RPMI8226 (cell line): ENCODE measurements around the gene GJC2.

ENCODE experiments used
- DNase-seq: peaks from one replicate; pipeline ENCODE4 v3.0.0-alpha.2; 2015

The GJC2 gene

DNA sequence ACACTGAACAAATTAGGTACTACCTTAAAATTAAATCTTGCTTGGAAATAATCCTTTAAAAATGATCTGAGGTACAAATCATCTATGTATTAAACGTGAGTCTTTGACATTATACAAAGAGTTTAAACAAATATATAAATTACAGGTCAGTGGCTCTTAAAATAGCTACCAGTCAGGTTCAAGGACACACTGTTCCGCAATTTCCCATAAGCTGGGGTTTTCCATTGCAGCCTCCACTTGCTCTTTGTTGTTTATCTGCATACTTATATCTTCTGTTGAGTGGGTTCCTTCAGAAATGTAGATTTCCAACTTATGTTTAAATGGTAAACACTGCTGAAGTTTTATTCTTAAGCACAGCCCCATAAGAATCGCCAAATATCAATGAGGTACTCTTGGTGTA is 34.9 kb upstream of the GJC2 start:
- DNase-seq = no peak

DNA sequence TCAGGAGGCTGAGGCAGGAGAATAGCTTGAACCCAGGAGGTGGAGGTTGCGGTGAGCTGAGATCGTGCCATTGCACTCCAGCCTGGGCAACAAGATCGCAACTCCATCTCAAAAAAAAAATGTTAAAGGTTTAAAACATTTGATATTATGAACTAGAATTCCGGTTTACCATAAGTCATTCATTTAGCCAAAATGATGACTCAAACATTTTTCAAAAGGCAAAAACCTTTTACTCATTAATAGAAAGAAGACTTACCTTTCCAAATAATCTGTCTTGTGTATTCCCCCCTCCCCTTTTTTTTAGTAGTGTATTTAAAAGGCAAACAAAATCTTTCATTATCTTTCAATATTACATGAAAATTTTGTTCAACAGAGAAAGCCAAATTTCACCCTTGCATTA is 32.4 kb upstream of the GJC2 start:
- DNase-seq = no peak

DNA sequence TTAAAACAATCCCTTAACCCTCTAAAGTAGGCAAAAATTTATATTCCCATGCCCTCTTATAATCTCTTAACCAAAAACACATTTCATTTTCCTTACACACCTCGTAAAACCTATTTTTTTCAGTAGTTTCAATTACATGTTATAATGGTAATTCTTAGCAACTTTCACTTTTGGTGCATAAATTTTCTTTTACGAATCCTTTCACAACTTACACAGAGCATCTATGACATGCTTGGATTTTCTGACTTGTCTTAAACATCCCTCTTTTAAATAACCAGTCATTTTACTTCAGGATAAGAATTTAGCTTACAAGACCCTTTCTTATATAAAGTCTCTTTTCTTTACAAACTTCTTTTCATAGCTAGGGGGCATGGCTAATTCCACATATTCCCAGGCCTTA is 31.7 kb upstream of the GJC2 start:
- no peak for DNase-seq

DNA sequence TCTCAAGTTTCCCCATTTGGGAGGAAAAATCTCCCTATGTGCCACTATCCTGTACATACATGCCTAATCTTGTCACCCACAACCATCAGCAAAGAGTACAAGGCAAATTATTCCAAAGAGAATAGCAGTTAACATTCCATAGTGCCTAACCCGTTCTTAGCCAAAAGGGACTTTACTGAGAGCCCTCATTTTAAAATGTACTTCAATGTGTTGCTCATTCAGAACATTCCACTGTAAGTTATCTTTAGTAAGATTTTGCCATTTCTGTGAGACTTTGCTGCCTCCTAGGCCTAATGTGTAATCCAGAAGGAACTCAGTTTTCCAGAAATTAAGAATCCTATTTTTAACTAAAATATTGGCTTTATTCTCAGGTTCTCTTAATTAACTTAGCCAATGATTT is 29.4 kb upstream of the GJC2 start:
- no peak for DNase-seq

DNA sequence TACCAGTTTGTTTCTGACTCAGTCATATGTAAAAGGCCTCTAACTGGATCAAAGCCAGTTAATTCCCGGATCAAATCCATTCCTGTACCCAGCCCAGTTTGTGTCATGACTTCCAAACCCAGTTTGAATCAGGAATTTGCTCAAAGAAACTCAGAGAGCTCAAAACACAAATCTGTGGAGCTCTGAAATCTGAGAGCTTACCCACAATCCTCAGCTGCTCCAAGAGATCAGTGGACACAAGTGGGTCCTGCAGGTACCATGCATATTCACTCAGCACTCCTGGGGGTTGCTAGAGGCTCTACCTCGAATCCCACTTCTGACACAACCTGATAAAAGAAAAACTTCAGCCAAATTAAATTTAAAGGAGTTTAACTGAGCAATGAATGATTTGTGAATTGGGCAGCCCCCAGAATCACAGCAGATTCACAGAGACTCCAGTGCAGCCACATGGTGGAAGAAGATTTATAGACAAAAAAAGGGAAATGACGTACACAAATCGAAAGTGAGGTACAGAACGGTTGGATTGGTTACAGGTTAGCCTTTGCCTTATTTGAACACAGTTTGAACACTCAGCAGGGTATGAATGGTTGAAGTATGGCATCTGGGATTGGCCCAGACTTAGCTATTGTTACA is 28.8 kb upstream of the GJC2 start:
- peak; percentile 38 for DNase-seq

DNA sequence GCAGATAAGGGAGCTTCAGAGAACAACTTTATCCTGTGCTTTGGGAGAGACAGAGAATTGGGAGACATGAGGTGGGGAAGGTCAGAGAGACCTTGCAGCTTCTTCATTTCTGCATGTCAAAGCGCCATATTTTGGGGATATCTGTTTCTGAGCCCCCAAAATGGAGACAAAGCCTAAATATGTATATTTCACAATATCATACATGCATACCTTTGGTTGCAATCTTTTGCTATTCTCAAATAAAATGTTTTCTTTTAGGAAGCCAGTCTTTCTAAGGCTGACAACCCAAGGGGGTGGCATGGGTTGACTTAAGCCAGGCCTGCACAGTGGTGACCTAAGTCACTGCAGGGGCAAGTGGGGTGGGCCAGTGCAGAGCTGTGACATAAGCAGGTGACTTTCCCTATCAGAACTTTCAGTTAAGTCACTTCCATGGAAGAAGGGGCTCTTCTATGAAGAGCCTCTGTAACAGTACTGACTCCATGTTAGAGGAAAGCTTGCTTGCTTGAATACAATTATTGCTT is 26.7 kb upstream of the GJC2 start:
- no peak for DNase-seq

DNA sequence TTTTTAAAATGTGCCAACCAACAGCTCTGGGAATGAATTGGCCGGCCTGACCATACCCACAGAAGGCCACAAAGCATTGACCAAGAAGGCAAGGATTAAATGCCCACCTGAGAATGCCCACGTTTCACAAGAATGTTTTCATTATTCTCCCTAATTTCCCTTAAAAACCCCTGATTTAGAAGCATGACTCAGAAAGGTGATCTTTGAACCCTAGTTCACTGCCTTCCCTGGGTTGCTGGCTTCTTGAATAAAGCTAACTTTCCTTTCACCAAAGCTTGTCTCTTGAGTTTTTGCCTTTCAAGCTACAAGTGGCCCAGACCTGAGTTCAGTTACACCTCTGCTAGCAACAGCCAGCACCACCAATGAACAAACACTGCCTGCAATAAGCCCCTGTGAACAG is 26.2 kb upstream of the GJC2 start:
- DNase-seq = no peak

DNA sequence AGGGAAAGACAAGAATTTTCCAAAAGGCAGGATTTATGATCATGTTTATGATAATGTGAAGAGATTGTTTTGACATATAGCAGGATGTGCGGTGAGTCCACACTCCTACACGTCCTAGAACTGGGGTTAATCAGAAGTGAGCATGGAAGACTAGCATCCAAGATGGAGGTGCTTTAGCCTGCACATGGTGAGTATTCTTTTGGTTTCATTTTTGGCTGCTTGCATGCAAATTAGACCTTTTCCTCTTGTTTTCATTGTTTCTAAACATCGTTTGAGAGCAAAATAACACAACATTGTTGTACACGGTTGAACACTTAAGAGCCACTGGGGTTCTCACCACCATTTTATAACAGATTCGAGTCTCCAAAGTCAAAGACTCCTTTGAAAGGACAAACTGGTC is 24.5 kb upstream of the GJC2 start:
- DNase-seq = no peak

DNA sequence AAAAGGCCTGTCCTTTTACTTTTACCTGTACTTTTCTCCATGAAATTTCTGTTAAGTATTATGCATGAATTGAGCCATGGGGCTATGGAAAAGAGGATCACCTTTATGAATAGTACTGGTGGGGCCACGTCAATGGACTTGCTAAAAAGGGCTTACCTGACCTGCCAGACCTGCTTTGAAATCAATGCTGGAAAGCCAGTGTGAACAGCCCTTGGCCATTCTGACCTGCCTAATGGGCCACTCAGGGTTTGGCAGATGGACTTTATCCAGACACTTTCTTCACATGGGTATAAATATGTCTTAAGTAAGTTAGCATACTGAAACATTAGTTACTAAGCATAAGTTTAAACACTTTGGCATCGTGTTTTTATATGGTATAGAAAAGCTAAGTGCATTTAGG is 18.0 kb upstream of the GJC2 start:
- DNase-seq = no peak

DNA sequence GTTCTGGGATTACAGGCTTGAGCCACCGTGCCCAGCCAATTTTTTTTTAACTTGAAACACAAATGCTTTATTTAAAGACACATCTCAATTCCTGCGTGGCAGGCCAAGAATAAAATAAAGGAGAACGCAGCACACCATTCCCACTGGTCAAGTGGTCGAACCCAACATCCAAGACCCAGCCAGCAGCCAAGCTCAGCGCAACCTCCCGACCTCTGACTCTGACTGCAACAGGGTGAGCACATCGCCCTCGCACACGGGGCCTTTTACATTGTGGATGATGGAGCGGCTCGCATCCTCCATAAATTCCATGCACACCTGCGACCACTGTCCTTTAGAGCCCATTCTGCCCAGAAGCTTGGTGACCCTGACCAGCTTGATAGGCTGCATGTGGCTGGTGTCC is 15.1 kb upstream of the GJC2 start:
- no peak for DNase-seq

DNA sequence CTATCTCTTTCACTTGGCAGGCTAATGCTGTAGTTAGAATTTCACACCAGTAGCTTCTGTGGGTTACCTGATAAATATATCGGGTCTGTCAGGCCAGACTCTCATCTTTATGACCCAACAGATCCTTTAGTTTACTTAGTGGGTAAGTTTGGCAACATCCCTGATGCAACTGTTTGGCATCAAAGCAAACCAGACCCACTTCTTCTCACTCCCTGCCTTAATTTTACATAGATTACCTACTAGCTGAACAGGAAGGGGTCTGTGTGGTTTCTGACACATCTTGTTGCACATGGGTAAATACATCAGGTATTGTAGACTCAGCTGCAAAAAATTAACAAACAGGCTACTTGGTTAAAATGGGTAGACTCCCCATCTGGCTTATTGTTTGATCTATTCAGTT is 12.8 kb upstream of the GJC2 start:
- DNase-seq = no peak

DNA sequence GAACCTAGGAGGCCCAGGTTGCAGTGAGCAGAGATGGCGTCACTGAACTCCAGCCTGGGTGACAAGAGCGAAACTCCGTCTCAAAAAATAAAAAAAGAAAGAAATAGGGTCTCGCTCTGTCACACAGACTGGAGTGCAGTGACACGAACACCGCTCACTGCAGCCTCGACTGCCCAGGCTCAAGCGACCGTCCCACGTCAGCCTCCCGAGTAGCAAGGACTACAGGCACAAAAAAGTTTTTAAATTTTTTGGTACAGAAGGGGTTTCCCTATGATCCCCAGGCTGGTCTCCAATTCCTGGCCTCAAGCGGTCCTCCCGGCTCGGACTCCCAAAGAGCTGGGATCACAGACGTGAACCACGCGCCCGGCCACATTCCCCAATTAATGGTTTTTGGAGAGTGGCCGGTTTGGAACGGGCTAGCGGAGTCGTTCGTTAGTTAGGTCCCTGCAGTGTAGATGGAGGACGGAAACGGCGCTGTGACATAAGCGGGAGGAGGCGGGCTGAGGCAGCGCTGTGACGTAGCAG is 10.3 kb upstream of the GJC2 start:
- no peak for DNase-seq

DNA sequence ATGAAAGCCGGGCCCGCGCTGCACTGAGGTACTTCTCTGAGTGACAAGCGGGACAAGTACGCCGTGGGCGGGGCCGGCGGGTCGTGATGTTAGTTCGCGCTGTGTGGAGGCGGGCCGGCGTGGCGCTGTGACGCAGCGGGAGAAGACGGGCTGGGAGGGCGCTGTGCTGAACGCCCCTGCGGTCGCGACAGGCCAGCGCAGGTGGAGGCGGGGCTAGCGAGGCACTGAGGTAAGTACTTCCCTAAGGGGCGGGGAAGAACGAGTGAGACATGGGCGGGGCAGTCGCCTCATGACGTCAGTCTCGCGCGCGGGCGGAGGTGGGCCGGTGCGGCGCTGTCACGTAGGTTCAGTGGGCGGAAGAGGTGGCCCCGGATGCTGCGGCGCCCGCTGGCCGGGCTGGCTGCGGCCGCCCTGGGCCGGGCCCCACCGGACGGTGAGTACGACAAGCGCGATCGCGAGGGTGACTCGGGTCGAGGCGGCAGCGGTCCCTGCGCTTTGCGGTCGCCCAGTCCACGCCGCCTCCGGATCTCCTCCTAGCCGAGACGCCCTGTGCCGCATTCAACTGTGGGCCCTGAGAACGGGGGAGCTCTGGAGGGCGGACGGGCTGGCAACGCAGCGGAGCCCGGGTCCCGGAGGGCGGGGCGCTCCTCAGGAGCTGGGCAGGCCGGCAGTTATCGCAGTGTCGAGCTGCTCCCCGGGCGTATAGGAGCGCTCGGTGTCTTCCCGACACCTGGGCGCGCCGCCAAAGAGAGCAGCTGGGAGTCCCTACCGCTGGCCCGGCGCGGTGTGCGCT is 9.6 kb upstream of the GJC2 start, which contains the start of gene GUK1:
Gene GUK1 (plus strand): TSS at position 349 of the 793 bp plus-strand sequence. CDS start 24 bp downstream, at position 373.
- DNase-seq = peak; percentile 100

DNA sequence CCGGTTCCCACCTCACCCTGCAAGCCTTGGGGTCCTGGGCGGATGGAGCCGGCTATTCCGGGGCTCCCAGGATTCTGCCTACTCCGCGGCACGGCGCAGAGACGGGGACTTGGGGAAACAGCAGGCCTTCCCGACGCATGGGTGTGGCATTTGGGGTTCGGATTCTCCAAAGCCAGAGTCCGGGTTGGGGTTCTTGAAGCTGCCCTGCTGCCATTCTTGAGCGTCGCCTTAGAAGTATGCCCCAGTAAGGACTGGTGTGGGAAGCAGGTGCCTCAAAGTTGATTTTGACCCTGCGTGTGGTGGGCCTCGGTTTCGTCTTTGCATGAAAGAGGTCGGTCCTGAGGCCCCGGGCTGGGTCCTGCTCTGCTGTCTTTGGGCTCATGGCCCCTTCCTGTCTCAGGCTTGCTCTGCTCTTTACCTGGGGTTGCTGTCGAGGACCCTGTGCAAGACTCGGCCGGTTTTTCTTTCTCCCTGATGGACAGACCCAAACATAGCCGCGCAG is 9.0 kb upstream of the GJC2 start:
- DNase-seq = no peak

DNA sequence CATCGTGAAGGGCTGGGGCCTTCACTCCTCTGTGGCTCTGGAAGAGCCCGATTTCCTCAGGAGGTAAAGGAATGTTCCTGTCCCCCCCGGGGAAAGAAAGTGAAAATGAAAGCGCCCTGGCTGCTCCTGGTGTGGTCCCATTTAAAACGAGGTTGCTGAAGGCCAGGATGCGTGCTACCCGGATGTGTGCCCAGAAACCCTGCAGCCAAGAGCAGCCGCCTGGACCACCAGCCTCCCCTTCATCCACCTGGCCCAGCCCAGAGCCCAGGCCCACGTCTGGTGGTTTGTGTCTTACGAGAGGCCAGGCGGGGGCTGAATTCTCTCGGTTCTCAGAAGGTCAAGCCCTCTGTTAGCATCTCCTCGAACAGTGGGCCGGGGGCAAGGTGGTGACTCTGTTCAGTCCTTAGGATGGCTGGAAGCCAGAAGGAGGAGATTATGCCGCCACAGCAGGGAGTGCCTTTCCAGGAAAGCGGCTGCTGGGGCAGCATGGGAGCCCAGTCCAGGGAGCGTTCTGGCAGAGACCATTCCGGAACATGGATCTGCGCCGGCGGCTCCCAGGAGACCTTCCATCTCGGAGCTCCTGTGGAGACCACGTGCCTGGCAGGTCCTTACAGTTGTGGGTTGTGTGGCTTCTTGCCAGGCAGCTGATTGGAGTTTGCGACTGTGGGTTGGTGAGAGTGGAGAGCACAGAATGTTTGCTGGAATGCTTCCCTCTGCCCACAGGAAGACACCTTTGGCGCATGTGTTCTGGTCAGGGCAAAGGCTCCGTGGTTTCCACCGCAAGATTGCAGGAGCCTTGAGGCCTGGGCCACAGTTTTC is 8.3 kb upstream of the GJC2 start:
- DNase-seq = peak; percentile 67

DNA sequence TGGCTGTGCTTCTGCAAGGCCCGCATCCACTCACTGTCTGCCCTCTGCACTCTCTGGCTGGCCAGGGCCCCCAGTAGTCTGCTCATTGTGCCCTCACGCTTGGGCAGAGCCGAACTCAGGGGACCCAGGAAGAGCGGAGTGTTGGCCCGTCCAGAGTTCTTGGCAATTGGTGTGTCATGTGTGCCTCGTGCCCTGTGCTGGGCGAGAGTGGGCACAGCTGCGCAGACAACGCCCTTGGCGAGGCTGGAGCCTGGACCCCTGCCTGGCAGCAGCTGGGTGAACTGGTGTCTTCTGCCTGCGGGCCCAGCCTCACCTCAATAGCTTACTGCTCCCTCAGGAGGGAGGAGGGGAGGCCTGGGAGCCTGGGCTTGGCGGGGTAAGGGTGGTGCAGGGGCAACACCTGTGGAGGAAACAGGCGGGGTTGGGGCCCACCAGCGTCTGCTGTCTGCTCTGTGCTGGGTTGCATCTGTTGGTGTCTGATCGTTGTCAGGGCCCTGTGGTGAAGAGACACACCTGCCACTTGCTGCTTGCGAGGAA is 7.5 kb upstream of the GJC2 start:
- DNase-seq = no peak

DNA sequence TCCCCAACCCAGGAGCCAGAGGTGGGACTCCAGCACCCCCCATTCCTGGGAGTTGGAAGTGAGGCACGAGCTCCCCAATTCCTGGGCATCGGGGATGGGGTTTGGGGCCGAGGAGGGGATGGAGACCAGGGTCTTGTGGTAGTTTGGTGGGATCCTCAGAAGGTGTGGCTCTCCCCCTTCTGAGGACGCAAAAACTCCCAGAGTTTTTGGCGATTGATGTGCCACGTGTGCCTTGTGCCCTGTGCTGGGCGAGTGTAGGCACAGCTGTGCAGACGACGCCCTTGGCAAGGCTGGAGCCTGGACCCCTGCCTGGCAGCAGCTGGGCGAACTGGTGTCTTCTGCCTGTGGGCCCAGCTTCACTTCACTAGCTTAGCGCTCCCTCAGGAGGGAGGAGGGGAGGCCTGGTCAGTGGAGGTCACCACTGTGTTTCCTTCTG is 7.0 kb upstream of the GJC2 start:
- no peak for DNase-seq

DNA sequence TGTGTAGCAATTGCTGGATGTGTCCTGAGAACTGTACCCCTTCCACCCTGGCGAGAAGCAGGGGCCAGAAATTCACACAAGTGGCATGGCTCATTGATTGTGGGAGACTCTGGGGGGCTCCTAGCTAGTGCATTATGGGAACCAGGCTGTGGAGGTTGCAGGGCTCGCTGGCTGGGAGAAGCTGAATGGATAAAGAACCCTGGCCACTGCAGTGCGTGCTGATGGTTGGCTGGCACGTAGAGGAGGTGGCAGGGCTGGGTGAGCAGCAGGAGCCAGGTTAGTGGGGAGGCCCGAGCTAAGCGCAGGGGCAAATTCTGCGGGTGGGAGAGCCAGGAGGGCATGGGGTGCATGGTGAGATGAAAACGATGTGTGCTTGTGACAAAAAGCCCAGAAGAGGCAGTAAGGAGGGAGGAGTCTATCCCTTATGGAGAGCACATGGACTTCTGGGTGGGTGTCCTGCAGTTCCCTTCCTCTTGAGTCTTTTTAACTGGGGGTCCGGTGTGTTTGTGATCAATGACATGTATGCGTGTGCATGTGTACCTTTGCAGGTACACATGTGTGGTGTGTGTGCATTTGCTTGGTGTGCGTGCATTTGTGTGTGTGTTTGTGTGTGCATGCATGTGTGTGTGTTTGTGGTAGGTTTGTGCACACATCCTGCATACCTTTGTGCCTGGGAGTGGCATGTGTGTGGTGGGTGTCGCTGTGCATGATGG is 6.1 kb upstream of the GJC2 start:
- DNase-seq = no peak

DNA sequence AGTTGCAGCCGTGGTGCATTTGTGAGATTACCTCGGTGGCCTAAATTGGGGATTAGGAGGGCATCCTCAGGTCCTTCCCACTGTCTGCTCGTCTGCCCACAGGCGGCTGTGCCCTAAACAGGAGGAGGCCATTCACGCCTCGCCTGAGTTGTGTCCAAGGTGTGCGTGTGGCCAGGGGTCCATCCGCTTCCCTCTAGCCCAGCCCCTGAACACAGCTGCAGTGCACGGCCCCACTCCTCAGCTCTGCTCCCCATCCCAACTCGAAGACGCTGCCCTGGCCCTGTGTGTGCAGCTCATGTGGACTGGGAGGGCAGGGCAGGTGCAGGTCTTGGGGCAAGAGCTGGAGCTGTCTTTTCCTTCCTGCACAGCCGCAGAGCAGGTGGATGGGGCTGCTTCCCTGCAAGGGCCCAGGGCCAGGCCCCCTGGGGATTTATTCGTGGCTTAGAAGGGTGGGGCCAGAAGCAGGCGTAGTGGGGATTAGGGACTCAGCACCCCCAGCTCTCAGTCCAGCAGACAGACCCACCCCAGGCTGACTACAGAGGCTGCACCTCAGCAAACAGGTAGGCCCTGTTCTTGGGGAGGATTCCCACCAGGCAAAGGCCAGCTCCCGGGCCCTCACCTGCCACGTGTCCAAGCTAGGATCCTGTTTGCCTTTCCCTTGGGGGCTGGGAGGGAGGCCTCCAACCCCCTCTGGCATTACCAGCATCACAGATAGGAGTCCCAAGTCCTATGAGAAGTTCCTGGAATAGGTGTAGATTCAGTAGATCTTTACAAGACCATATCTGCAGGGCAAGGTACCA is 5.3 kb upstream of the GJC2 start:
- no peak for DNase-seq

DNA sequence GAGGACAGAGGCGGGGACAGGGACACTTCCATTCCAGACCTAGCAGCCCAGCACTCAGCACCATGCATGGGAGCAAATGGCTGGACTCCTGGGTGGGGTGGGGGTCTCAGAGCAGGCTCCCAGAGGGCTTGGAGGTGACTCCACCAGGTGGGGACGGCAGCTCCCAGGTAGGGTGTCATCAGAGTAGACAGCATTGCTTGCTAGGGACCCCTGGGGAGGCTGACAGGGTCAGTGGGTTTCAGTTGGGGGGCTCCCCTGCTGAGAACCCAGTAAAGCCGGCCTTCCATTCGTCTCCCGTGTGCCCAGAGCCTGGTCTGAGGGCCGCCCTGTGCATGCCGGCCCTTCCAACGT is 4.8 kb upstream of the GJC2 start:
- DNase-seq = no peak
